Activated CD4-positive, alpha-beta T cell treated with anti-CD3 and anti-CD28 coated beads, Interleukin-10, Interleukin-2, amounts not matched to agents 100 ng/mL and 50 ng/mL, durations not matched to agents 16 hours and 8 hours (primary cell): Measurements from ENCODE around the gene VMP1.
A peak's percentile ranks its signal among the peaks of the same experiment; 100 is the strongest.
"Not testable (repeated sequence)": the region's sequence is repeated elsewhere in the genome, so short reads cannot be mapped to it uniquely, and the experiment has no call there.

Experiments used
- DNase-seq: peaks from one replicate; pipeline ENCODE4 v3.0.0-alpha.2; 2020

Gene VMP1

GRCh38 chr17:59756236-59756818 lies 48.9 kb downstream of the VMP1 start:
- DNase-seq = no peak

GRCh38 chr17:59757043-59757442 lies 49.6 kb downstream of the VMP1 start:
- no peak for DNase-seq

DNA sequence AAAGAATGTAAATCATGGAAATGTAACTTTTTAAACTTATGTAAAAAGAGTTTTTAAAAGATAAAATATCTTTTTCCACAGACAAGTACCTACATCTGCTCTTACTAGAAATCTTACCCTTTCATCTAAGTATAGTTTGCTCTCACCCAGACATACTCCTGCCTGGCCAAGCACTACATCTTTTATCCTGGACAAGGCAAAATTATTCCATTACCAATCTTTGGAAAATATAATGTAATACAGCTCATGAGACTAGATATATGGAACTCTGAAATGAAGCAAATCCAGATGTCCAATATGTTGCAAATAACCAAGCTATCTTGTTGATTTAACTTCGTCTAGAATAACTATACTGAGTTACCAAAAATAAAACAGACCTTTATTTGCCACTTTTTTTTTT lies 50.0 kb downstream of the VMP1 start:
- no peak for DNase-seq

DNA sequence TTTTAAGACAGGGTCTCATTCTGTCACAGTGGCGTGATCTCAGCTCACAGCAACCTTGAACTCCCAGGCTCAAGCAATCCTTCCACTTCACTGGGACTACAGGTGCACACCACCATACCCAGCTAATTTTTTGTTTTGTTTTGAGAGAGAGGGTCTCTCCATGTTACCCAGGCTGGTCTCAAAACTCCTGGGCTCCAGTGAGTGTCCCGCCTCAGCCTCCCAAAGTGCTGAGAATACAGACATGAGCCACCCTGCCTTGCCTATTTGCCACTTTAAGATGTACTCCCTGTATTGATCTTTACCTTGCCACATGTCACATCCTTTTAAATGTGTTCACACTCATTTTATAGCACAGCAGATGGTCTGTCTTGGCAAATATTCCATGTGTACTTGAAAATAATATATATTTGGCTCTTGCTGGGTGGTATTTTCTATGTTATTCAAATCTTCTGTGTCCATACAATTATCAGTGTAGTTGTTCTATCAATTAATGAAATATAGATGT lies 50.5 kb downstream of the VMP1 start:
- no peak for DNase-seq

DNA sequence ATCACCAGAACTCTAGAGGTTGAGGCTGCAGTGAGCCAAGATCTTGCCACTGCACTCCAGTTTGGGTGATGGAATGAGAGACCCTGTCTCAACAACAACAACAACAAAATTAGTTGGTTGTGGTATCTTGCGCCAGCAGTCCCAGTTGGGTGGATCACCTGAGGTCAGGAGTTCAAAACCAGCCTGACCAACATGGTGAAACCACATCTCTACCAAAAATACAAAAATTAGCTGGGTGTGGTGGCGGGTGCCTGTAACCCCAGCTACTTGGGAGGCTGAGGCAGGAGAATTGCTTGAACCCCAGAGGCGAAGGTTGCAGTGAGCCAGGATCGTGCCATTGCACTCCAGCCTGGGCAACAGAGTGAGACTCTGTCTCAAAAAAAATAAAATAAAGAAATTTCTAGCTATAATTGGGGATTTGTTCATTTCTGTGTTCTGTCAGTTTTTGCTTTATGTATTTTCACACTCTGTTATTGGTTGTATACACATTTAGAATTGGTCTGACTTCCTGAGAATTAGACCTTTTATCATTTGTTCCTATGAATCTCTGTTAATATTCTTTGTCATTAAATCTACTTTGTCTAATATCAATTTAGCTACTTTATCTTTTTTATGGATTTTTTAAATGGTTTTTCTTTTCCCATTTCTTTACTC lies 51.7 kb downstream of the VMP1 start:
- not testable (repeated sequence) for DNase-seq

DNA sequence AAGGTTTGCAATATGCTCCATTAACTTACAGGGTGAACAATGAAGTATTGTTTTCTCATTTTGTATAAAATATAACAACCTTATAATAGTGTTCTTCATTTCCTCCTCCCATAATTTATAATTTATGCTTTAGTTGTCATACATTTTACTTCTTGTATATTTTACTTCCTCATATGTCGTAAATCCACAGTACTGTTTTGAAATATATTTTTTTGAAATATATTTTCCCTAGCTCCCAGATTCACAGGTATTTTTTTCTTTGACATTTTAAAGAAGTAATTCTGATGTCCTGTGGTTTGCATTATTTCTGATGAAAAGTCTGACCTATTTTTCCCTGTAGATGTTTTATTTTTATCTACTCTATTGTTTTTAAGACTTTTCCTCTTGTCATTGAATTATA lies 52.7 kb downstream of the VMP1 start:
- no peak for DNase-seq

DNA sequence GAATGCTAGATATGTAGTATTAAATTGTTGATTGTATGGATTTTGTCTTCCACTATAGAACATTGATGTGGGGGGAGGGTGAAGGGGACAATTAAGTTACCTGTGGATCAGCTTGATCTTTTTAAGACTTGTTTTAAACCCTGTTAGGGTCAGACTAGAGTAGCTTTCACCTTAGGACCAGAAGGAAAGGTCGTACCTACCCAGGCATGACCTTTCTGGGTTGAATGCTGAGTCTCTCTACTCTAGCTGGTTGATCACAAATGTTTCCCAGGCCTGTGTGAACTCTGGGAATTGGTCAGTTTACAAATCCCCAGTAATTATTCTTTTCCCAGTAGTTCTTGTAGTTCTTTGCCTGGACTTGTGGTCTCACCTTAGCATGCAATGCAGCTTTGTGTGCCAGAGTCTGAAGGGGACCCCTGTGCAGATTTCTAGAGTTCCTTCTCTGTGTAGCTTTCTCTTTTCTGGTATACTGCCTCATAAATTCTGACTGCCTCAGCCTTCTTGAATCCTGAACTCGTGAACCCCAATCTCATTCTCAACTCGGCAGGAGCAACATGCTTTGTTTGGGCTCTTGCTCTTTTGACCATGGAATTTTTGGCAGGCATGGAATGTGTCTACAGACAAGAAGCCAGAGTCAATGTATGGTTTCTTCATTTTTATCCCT lies 54.1 kb downstream of the VMP1 start:
- DNase-seq = no peak

GRCh38 chr17:59762049-59762823 lies 54.8 kb downstream of the VMP1 start:
- DNase-seq = peak; percentile 83

- DNase-seq = no peak
These were observed 55.4 kb downstream of the VMP1 start for GRCh38 chr17:59762824-59763374.

- DNase-seq = no peak
These were observed 56.4 kb downstream of the VMP1 start for GRCh38 chr17:59763861-59764260.

GRCh38 chr17:59764292-59764741 lies 56.9 kb downstream of the VMP1 start:
- DNase-seq = no peak

GRCh38 chr17:59765038-59765437 lies 57.6 kb downstream of the VMP1 start:
- no peak for DNase-seq

- no peak for DNase-seq
These were observed 59.0 kb downstream of the VMP1 start for GRCh38 chr17:59766491-59766890.

GRCh38 chr17:59767176-59767575 lies 59.7 kb downstream of the VMP1 start:
- DNase-seq = no peak

DNA sequence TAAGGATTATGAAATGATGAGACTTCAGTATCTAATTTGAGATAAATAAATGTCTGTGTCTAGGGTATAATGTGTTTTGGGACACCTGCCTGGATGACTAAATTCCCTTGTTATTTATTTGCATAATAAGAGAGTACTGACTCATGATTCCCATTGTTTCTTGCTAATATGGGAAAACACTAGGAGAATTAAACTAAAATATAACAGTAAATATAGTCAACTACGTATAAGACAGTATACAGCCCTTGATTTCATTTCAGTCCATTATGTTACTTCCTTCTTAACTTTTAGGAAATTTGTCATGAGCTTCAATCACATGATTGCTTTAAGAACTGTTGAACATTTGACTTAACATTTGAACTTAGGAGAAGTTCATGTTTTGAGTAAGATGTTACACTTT lies 62.4 kb downstream of the VMP1 start:
- no peak for DNase-seq

DNA sequence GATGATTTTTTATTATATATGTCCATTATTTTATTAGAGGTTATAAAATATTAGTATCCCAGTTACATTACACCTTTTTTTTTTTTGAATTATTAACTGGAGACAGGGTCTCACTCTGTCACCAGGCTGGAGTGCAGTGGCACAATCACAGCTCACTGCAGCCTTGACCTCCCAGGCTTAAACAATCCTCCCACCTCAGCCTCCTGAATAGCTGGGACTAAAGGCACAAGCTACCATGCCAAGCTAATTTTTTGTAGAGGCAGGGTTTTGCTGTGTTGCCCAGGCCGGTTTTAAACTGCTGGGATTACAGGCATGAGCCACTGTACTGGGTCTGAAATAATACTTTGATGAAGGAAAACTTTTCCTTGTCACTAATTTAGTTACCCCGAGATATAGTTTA lies 63.6 kb downstream of the VMP1 start:
- DNase-seq = no peak

GRCh38 chr17:59775786-59776350 lies 68.4 kb downstream of the VMP1 start:
- DNase-seq = no peak

GRCh38 chr17:59776577-59776976 lies 69.1 kb downstream of the VMP1 start:
- DNase-seq = no peak

GRCh38 chr17:59777033-59777432 lies 69.6 kb downstream of the VMP1 start:
- no peak for DNase-seq

DNA sequence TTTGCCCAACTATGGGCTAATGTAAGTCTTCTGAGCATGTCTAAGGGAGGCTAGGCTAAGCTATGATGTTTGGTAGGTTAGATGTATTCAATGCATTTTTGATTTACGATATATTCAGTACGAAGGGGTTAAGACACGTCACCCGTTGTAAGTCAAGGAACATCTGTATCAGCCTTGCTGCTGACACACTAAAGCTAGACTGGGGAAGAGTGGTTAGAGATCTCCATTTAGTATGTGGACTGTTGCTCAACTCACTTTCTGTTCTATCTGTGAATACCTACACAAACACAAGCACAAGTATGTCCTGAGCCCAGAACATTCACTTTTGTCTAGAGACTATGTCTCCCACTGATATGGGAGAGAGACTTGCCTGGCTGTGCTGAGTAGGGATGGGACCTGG lies 71.5 kb downstream of the VMP1 start:
- no peak for DNase-seq

DNA sequence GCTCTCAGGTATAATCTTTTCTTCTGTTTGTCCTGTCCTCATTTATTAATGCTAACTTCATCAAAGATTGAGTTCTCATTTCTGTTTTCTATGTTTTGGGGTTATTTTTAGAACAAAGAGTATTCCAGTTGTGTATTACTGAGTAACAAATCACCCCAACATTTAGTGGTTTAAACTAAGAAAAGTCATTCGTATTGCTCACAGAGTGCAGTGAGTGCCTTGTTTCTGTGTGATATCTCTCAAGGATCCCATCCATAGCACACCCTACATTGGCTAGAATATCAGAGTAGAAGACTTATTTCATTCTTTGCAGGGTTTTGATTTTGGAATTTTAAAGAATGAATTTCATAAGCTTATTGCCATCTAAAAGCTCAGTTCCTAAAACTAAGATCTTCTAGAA lies 72.1 kb downstream of the VMP1 start:
- DNase-seq = no peak

GRCh38 chr17:59780548-59780947 lies 73.1 kb downstream of the VMP1 start:
- not testable (repeated sequence) for DNase-seq
